Activated CD8-positive, alpha-beta memory T cell treated with anti-CD3 and anti-CD28 coated beads for 4 hours (primary cell): Measurements from ENCODE around the gene DGKK.

Experiments
- DNase-seq, 2 donors: peaks; one replicate each; pipeline ENCODE4 v3.0.0-alpha.2; 2020; ENCODE audit warnings: low read depth in 2 of 2

The DGKK gene

GRCh38 chrX:50470103-50471031 lies at the start of gene DGKK:
DGKK (minus strand) TSS chrX:50470825; CDS start chrX:50470678, 147 bp downstream.
- DNase-seq: no peak

DNA sequence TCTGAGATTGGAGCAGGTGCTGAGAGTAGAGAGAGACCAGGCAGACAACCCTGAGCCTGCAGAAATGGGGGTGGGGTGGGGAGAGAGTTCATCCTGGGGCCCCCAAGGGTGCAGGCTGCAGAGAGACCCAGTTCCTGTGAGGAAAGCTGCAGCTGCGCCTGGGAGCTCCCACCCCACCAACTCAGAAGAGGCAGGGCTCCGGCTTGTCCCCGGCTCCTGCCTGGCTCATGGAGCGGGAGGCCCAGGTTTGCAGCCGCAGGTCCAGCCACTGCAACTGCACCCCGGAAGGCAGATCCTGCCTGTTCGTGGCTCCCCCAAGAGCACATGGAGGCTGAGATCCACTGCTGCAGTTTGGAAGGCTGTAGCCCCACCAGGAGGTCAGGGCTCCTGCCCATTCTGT lies 44.2 kb upstream of the DGKK start:
- no peak for DNase-seq

DNA sequence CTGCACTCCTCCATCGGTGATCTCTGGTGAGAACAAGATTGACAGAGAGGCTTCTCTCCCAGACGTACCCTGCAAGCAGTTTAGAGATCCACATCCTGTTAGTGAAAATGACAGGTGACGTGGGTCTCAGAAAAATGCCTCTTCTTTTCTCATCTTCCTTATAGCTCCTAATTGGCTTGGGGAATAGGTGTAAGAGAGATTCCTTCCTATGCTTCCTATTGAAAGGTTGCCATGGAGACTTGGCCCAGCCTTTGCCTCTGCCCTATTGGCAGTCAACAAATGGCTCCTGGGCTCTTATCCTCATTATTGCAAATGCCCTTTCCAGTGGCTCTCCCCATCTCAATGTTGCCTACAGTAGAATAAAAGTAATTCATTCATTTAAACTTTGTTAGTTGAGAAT lies 26.5 kb upstream of the DGKK start:
- DNase-seq: no peak

GRCh38 chrX:50495616-50496015 lies 25.0 kb upstream of the DGKK start:
- DNase-seq: no peak

DNA sequence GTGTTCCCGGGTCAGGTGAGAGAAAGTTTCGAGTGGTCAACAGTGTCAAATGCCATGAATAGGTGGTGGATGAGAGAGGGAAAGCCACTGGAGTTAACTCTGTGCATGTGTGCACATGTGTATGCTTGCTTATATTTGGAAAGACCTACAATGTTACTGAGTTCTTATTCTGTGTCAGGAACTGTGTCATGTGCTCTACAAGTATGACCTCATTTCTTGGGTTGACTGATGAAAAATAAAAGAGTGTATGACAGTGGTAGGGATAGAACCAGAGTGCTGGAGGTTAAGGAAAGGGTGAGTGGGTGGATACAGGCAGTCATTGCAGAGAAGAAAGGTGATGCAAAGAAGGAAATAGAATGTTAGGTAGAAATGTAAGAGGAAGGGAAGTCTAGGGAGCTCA lies 22.1 kb upstream of the DGKK start:
- DNase-seq: no peak

- no peak for DNase-seq
These were observed 14.0 kb upstream of the DGKK start for GRCh38 chrX:50484662-50485061.

GRCh38 chrX:50483283-50483682 lies 12.7 kb upstream of the DGKK start:
- no peak for DNase-seq

DNA sequence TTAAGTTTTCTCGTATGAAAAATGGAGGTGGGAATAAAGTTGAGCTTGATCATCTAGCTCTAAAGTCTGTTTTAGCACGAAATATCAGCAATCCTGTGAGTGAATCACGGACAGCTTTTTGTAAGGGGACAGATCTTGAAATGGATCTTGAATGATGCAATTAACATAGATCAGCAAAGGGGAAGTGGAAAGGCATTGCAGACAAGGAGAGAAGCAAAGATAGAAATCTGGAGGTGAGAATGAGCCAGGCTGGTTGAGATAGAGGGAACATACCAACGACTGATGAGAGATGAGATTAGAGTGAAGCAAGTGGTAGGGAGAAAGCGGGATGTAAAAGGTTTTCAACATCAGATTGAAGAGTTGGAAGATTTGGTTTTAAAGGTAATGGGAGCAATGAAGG lies 4.6 kb upstream of the DGKK start:
- no peak for DNase-seq

DNA sequence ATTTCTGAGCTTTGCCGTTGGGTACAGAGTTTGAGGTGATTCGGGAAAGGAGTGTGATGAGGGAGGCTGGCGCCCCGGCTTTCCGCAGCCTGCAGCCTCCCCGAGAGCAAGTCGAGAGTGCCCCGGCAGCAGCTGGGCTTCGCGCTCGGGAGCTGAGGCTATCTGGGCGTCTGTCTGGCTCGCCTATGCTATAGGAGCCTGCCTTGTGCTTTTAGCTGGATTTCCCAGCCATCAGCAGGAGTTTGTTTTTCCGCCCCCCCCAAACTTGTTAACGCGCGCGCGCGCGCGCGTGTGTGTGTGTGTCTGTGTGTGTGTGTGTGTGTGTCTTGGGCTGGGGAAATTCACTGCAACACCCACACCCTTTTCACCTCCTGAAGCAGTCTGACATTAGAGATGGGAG lies 765 bp upstream of the DGKK start:
- no peak for DNase-seq

- no peak for DNase-seq
These were observed 1.4 kb downstream of the DGKK start for GRCh38 chrX:50469206-50469605.

- DNase-seq: no peak
These were observed 11.0 kb downstream of the DGKK start for GRCh38 chrX:50459615-50460014.

- no peak for DNase-seq
These were observed 12.1 kb downstream of the DGKK start for GRCh38 chrX:50458483-50458882.

- no peak for DNase-seq
These were observed 13.7 kb downstream of the DGKK start for GRCh38 chrX:50456712-50457484.

DNA sequence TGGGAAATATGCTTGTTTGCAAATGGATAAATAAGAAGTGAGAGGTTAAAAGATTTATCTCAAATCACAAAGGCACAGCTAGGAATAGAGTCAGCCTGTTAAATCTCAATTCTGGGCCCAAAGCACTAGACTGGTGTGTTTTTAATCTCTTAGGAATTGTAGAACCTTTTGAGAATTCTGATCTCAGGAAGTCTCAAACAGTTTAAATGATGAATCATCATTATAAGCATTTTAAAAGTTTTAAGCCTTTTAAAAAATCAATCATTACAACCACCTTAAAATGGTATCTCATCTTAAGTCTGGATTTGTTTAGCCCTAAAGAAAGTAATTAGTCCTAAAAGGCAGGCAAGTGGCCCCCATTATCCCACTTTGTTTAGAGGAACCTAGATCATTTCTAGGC lies 17.8 kb downstream of the DGKK start:
- no peak for DNase-seq

DNA sequence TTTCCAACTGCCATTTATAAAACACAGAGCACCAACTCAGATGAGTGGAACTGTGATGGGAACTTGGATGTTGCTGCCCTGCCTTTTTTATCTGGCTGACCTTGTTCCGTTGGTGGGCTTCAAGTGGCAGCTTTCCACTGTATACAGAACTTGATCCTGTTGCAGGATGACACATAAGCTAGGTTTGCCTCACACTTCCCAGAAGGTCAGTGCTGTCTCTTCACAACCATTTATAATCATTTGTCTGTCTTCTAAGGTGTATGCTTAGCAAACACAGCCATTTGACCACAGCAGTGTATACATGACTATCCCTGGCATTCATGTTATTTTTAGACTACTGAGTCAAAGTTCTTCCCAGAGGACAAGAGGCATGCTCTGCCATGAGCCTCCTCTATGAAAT lies 20.3 kb downstream of the DGKK start:
- no peak for DNase-seq

DNA sequence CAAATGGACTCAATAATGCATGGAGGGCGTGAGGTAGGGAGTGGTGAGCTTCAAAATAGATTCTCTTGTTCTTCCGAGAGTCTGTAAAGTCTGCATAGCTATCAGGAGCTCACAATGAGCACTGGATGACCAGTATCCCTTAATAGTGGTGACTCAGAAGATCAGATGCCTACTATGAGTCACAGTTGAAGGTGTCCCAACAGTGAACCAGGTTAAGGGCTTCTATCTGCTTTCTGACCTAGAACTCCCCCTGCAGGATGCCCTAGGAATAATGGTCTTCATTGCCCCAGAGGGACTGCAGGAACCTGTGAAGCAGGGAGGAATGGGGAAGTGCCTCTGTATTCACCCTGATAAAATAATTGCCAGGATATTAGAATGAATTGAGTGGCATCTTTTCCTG lies 22.1 kb downstream of the DGKK start:
- no peak for DNase-seq

DNA sequence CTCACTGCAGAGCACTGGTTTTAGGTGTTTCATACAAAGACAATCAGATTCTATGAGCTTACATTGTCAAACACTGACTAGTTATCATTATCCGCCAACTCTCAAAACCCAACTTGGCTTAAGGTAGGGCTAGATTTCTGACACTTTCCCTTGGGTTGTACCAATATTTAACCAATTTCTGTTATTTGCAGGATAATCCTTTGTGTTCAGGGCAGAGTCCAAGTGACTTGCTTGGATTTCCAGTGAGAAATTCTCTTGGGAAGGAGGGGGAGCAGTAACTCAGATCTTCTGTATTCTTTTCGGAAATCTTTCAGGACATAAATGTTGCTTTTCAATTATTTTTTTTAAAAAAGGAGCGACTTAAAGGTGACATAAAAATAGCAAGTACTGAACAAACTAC lies 23.1 kb downstream of the DGKK start:
- DNase-seq: no peak

GRCh38 chrX:50442426-50443116 lies 28.1 kb downstream of the DGKK start:
- no peak for DNase-seq

DNA sequence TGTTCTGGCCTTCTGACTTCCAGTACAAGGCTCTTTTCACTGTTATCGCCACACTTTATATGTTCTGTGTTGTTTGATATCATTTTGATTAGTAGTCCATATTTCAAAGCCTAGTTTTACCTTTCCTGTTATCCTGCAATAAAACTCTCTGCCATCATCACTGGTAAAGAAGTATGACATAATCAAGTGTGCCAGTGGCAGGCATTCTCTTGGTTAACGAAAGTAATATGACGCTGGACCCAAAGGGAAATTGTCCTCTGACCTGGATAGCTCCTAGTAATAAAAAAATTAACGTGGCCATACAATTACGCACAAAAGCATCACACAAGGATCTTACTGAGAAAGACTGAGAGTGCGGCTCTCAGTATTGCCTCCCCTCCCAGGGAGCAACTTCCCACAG lies 33.8 kb downstream of the DGKK start:
- no peak for DNase-seq

- DNase-seq: no peak
These were observed 37.8 kb downstream of the DGKK start for GRCh38 chrX:50432829-50433289.

GRCh38 chrX:50431623-50432022 lies 39.0 kb downstream of the DGKK start:
- DNase-seq: no peak

DNA sequence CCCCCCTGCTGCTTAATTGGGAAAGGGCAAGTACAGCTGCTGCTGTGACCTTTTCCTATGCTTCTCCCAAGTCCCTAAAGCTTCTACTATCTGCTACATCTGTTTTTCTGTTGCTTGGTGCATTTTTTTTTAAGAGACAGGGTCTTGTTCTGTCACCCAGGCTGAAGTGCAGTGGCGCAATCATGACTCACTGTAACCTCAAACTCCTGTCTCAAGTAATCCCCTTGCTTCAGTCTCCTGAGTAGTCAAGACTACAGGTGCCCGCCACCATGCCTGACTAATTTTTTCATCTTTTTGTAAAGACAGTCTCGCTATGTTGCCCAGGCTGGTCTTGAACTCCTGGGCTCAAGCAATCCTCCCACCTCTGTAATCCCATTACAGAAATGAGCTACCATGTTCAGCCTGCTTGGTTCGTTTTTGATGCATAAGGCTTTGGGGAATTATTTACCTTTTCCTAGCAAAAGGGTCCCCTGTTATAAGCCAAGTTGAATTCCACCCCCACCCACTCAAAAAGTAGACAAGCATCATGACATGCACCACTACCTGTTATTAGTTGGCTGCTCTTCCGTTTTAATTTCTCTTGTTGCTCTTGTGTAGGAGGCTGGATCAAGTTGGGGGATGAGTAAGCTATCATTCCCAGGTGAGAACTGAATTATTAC lies 39.6 kb downstream of the DGKK start:
- no peak for DNase-seq
